ENCODE results near the gene CHMP6. TPM values are rescaled to one million over a fixed set of nuclear protein-coding genes. Genes with fewer than 3 reads are reported as not detected.

The CHMP6 gene
- polyA plus RNA-seq, 3 donors: 20.3 to 44.8 (median 44.1) TPM

- Histone ChIP-seq H4K20me1 (ENCODE audit: insufficient read depth, low read length) (no peaks in the 10 kb centered on the region), H3K9me3 (replicated peaks in 1 of 2; ENCODE audit: control insufficient read depth in 1 of 2, insufficient read depth in 1 of 2, low read length in 2 of 2) (no peaks in the 10 kb centered on the region), H3K27me3 (ENCODE audit: control insufficient read depth in 2 of 2, insufficient read depth in 2 of 2, low read length in 2 of 2) (no peaks in the 10 kb centered on the region), H3K4me2 (replicated peaks; ENCODE audit: extremely low read depth, low read length, poor library complexity, severe bottlenecking) (no peak overlapping the region), H3K9ac (ENCODE audit: insufficient read depth, low read length, poor library complexity, severe bottlenecking) (no peak overlapping the region), H3K27ac (ENCODE audit: low read depth in 1 of 2, low read length in 2 of 2) (no peak overlapping the region), H3K79me2 (ENCODE audit: insufficient read depth, low read length) (no peaks in the 10 kb centered on the region), H3K4me1 (ENCODE audit: control insufficient read depth in 1 of 2, insufficient read depth in 2 of 2, low read length in 2 of 2) (no peaks in the 10 kb centered on the region), H2AFZ (ENCODE audit: insufficient read depth, low read depth, low read length, poor library complexity, severe bottlenecking) (no peak overlapping the region), H3K4me3 (replicated peaks in 1 of 3; ENCODE audit: low read depth in 2 of 3, low read length in 3 of 3) (no peak overlapping the region), H3K36me3 (replicated peaks in 1 of 2; ENCODE audit: control insufficient read depth in 1 of 2, insufficient read depth in 2 of 2, low read length in 2 of 2) (peaks cover 7 to 9% of the 10 kb centered on the region in 2 donors)
- intact Hi-C loops (cut with micrococcal nuclease): no loop called here
- H3K4me1 Mint-ChIP-seq: no peaks in the 10 kb centered on the region
- no peaks in the 10 kb centered on the region for H3K27me3 Mint-ChIP-seq (ENCODE audit: low read depth in 3 of 3)
- H3K9me3 Mint-ChIP-seq: no peaks in the 10 kb centered on the region
- peaks cover 12 to 22% of the 10 kb centered on the region in 2 donors for H3K36me3 Mint-ChIP-seq
- no peak overlapping the region for H3K4me3 Mint-ChIP-seq
- 92% methylated on average over 25 of the region's 29 CpGs for WGBS (ENCODE audit: insufficient coverage)
- H3K27ac Mint-ChIP-seq: peak overlapping the region in 2 of 7 donors; percentile 3 to 31
- no peak for TF ChIP-seq CTCF (IDR thresholded peaks at IDR 0.05)
- DNase-seq: no peak
Measured at GRCh38 chr17:80956321-80957190, 35.1 kb upstream of the CHMP6 start.

DNA sequence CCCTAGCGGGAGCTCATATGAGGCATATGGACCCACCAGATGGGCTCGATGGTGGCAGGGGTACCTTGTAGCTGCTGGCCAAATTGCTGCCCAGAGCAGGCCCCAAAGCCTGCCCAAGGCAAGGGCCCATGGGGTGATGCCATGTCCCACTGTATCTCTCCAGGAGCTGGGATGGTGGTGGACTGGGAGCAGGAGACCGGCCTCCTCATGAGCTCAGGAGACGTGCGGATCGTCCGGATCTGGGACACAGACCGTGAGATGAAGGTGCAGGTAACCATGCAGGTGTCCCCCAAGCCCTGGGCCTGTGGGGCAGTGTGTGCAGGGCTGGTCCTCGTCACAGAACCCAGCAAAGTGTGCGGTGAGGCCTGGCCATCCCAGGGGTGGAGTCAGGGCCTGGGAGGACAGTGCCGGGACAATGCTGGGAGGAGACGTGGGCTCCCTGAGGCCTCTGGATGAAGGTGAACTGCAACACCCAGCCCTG, 34.1 kb upstream of the CHMP6 start:
- H3K4me3 ChIP-seq (replicated peaks in 1 of 3; ENCODE audit: low read depth in 2 of 3, low read length in 3 of 3): no peak overlapping the region
- no peak overlapping the region for H2AFZ ChIP-seq (ENCODE audit: insufficient read depth, low read depth, low read length, poor library complexity, severe bottlenecking)
- no peak overlapping the region for H3K27ac ChIP-seq (ENCODE audit: low read depth in 1 of 2, low read length in 2 of 2)
- Mint-ChIP-seq H3K4me1 (no peaks in the 10 kb centered on the region), H3K27me3 (ENCODE audit: low read depth in 3 of 3) (no peaks in the 10 kb centered on the region), H3K4me3 (no peak overlapping the region), H3K27ac (peak overlapping the region in 2 of 7 donors; percentile 35 to 79), H3K9me3 (no peaks in the 10 kb centered on the region), H3K36me3 (peaks cover 7 to 18% of the 10 kb centered on the region in 2 donors)
- H3K36me3 ChIP-seq (replicated peaks in 1 of 2; ENCODE audit: control insufficient read depth in 1 of 2, insufficient read depth in 2 of 2, low read length in 2 of 2): peaks cover 0 to 4% of the 10 kb centered on the region in 2 donors
- no peaks in the 10 kb centered on the region for H3K79me2 ChIP-seq (ENCODE audit: insufficient read depth, low read length)
- H4K20me1 ChIP-seq (ENCODE audit: insufficient read depth, low read length): no peaks in the 10 kb centered on the region
- no peak overlapping the region for H3K9ac ChIP-seq (ENCODE audit: insufficient read depth, low read length, poor library complexity, severe bottlenecking)
- no peak overlapping the region for H3K4me2 ChIP-seq (replicated peaks; ENCODE audit: extremely low read depth, low read length, poor library complexity, severe bottlenecking)
- WGBS (ENCODE audit: insufficient coverage): 96% methylated on average over 12 of the region's 12 CpGs
- intact Hi-C loops (cut with micrococcal nuclease): no loop called here
- no peak for DNase-seq
- no peaks in the 10 kb centered on the region for H3K4me1 ChIP-seq (ENCODE audit: control insufficient read depth in 1 of 2, insufficient read depth in 2 of 2, low read length in 2 of 2)
- no peak for TF ChIP-seq CTCF (IDR thresholded peaks at IDR 0.05)
- H3K27me3 ChIP-seq (ENCODE audit: control insufficient read depth in 2 of 2, insufficient read depth in 2 of 2, low read length in 2 of 2): no peaks in the 10 kb centered on the region
- no peaks in the 10 kb centered on the region for H3K9me3 ChIP-seq (replicated peaks in 1 of 2; ENCODE audit: control insufficient read depth in 1 of 2, insufficient read depth in 1 of 2, low read length in 2 of 2)

All from CD14-positive monocyte (primary cell).